Measurements from ENCODE around the gene NWD2.

The NWD2 gene

DNA sequence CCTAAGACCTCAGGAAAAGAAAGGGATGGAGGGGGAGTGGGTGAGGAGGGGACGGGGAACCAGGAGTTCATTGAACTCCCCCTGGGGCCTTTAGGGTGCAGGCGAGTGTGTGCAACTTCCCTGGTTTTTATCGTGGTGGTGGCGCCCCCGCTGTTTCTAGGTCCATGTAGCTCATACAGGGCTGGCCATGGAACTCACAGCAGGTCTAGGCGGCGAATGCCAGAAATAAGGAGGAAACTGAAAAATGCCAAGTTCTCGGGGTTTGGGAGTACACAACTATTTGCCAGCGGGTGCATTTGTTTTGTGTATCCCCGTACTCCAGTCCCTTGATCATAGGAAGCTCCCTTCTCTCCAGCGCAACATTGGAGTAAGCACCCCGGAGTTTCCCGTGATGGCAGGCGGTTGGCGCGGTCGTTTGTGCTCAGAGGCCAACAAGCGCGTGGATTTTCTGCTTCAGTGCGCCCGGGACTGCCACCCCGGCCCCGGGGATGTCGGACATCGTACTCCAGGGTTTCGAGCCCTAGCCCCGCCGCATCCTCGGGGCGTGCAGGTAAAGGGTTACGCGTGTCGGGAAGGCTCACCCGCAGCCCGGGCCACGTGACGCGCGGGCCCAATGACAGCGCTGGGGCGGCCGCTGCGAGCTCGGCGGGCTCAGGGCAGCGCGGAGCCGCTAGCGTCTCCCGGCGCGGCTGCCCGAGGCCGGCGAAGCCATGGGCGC lies 208.9 kb downstream of the NWD2 start (continued):
- TF ChIP-seq, protein P1, sequence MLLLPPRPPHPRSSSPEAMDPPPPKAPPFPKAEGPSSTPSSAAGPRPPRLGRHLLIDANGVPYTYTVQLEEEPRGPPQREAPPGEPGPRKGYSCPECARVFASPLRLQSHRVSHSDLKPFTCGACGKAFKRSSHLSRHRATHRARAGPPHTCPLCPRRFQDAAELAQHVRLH (tag by site-specific recombination; IDR thresholded peaks at IDR 0.05) = no peak

DNA sequence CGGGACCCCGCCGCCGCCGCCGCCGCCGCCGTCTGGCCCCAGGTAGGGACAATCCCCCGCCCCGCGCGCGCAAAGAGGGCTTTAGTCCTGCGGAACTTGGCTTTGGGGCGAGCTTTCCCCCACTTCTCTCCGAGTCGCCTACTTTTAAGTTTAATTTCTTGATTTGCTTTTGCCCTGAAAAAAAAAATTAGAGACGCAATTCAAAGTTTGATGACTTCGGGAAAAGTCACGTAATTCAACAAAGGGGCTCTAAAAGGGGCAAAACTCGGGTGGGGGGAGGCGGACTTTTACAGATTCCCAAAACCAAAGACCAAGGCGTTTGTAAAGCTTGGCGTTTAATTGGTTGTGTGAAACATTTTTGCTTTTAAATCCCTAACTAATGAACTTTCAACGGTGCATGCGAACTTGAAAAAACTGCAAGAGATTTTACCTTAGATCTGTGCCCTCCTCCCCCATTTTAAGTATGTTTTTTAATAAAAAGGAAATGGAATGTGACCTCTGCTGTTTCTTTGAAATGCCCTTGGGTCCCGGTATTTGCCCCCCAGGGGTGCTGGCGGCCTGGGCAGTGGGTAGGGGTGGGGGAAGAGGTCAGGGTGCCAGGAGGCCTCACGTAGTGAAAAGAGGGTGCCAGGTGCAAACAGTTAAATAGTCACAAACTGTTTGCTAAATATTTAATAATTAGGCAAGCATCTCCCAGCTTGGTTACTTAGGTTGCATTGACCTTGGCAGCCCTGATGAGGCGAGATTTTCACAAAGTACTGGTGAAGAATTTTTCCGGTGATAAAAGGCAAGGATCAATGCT lies 209.7 kb downstream of the NWD2 start:
- POLR2A ChIA-PET = interaction anchor here (1.3 to 1.7 kb wide), 2 partner anchors 11 to 347 kb away, joined by 3 to 7 read pairs; no protein-coding TSS in a partner anchor
- CTCF ChIA-PET = interaction anchor here (0.6 to 4.3 kb wide), 17 partner anchors 11 to 348 kb away, joined by 3 to 25 read pairs (median 3); no protein-coding TSS in a partner anchor

DNA sequence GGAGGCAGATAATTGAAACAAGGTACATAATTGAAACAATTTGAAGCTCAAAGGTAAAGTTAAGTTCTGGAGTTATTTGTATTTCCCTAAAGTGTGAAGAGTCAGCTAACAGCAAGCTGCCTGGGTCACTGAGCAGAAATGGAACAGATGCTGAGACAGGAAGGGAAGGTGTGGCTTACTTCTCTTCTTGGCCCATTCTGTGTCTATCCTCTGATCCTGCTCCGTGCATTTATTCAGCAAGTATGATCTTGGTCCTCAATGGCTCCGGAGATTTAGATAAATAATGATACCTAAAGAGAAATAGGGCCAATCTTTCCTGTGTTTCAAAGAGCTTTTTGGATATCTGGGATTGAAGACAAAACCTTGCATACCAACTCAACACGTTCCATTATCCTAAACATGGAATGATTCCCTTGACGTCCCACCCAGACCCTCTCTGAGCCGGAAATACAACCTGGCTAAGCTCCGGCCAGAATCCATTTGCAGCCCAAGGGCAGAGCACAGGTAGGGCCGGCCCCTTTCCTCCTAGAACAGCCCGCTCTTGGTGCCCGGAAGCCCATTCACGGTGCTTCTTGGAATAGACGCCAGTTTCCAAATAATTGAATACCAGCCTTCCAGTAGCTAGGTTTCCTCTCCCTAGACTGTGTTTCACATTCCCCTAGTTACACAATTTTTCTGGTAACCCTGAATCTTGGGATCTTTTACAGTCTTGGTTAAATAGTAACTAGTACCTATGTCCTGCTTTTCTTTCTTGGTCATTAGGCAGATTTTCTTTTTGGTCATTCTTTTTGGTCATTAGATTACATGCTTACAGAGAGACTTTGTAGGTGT lies 211.0 kb downstream of the NWD2 start:
- Histone ChIP-seq H3K27ac (ENCODE audit: extremely low read depth, low read depth, low read length) (no peak overlapping the region), H3K36me3 (ENCODE audit: control insufficient read depth in 2 of 2, insufficient read depth in 1 of 2, low read length in 2 of 2) (no peaks in the 10 kb centered on the region), H3K4me3 (ENCODE audit: low read depth, low read length) (no peak overlapping the region), H3K4me1 (ENCODE audit: control insufficient read depth, insufficient read depth, low read length) (no peaks in the 10 kb centered on the region; the same call in 1 of the 2 replicates), H3K9me3 (ENCODE audit: control insufficient read depth, insufficient read depth, low read depth, low read length) (no peaks in the 10 kb centered on the region)
- ChIA-PET CTCF (interaction anchor here (4.3 kb wide), 1 partner anchor 111 kb away, joined by 25 read pairs; no protein-coding TSS in a partner anchor), POLR2A (no interaction called here)
- TF ChIP-seq, protein P2, sequence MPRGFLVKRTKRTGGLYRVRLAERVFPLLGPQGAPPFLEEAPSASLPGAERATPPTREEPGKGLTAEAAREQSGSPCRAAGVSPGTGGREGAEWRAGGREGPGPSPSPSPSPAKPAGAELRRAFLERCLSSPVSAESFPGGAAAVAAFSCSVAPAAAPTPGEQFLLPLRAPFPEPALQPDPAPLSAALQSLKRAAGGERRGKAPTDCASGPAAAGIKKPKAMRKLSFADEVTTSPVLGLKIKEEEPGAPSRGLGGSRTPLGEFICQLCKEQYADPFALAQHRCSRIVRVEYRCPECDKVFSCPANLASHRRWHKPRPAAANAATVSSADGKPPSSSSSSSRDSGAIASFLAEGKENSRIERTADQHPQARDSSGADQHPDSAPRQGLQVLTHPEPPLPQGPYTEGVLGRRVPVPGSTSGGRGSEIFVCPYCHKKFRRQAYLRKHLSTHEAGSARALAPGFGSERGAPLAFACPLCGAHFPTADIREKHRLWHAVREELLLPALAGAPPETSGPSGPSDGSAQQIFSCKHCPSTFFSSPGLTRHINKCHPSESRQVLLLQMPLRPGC (tag by site-specific recombination; IDR thresholded peaks at IDR 0.05) = no peak
- TF ChIP-seq ZNF658 (tag by site-specific recombination; IDR thresholded peaks at IDR 0.05) (no peak), ZNF24 (tag by site-specific recombination; IDR thresholded peaks at IDR 0.05) (no peak), ZFP41 (tag by site-specific recombination; IDR thresholded peaks at IDR 0.05; ENCODE audit: borderline replicate concordance) (no peak), HOXA7 (CRISPR knock-in tag; IDR thresholded peaks at IDR 0.05; ENCODE audit: borderline replicate concordance) (no peak), GLI2 (tag by site-specific recombination; IDR thresholded peaks at IDR 0.05; ENCODE audit: borderline replicate concordance, low read depth) (no peak)
- TF ChIP-seq, protein P3, sequence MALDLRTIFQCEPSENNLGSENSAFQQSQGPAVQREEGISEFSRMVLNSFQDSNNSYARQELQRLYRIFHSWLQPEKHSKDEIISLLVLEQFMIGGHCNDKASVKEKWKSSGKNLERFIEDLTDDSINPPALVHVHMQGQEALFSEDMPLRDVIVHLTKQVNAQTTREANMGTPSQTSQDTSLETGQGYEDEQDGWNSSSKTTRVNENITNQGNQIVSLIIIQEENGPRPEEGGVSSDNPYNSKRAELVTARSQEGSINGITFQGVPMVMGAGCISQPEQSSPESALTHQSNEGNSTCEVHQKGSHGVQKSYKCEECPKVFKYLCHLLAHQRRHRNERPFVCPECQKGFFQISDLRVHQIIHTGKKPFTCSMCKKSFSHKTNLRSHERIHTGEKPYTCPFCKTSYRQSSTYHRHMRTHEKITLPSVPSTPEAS (tag by site-specific recombination; IDR thresholded peaks at IDR 0.05) = no peak
- TF ChIP-seq, protein P4, sequence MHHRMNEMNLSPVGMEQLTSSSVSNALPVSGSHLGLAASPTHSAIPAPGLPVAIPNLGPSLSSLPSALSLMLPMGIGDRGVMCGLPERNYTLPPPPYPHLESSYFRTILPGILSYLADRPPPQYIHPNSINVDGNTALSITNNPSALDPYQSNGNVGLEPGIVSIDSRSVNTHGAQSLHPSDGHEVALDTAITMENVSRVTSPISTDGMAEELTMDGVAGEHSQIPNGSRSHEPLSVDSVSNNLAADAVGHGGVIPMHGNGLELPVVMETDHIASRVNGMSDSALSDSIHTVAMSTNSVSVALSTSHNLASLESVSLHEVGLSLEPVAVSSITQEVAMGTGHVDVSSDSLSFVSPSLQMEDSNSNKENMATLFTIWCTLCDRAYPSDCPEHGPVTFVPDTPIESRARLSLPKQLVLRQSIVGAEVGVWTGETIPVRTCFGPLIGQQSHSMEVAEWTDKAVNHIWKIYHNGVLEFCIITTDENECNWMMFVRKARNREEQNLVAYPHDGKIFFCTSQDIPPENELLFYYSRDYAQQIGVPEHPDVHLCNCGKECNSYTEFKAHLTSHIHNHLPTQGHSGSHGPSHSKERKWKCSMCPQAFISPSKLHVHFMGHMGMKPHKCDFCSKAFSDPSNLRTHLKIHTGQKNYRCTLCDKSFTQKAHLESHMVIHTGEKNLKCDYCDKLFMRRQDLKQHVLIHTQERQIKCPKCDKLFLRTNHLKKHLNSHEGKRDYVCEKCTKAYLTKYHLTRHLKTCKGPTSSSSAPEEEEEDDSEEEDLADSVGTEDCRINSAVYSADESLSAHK (tag by site-specific recombination; IDR thresholded peaks at IDR 0.05) = no peak
- TF ChIP-seq, protein P5, sequence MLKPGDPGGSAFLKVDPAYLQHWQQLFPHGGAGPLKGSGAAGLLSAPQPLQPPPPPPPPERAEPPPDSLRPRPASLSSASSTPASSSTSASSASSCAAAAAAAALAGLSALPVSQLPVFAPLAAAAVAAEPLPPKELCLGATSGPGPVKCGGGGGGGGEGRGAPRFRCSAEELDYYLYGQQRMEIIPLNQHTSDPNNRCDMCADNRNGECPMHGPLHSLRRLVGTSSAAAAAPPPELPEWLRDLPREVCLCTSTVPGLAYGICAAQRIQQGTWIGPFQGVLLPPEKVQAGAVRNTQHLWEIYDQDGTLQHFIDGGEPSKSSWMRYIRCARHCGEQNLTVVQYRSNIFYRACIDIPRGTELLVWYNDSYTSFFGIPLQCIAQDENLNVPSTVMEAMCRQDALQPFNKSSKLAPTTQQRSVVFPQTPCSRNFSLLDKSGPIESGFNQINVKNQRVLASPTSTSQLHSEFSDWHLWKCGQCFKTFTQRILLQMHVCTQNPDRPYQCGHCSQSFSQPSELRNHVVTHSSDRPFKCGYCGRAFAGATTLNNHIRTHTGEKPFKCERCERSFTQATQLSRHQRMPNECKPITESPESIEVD (tag by site-specific recombination; IDR thresholded peaks at IDR 0.05) = no peak

More for the DNA sequence above, 209.7 kb downstream of the NWD2 start:
- Histone ChIP-seq H3K4me3 (ENCODE audit: low read depth, low read length) (peak overlapping the region; percentile 39), H3K4me1 (ENCODE audit: control insufficient read depth, insufficient read depth, low read length) (no peaks in the 10 kb centered on the region; the same call in 1 of the 2 replicates), H3K36me3 (ENCODE audit: control insufficient read depth in 2 of 2, insufficient read depth in 1 of 2, low read length in 2 of 2) (no peaks in the 10 kb centered on the region), H3K9me3 (ENCODE audit: control insufficient read depth, insufficient read depth, low read depth, low read length) (no peaks in the 10 kb centered on the region), H3K27ac (ENCODE audit: extremely low read depth, low read depth, low read length) (peak overlapping the region; percentile 32; the same call in 1 of the 2 replicates)
- TF ChIP-seq, protein P6, sequence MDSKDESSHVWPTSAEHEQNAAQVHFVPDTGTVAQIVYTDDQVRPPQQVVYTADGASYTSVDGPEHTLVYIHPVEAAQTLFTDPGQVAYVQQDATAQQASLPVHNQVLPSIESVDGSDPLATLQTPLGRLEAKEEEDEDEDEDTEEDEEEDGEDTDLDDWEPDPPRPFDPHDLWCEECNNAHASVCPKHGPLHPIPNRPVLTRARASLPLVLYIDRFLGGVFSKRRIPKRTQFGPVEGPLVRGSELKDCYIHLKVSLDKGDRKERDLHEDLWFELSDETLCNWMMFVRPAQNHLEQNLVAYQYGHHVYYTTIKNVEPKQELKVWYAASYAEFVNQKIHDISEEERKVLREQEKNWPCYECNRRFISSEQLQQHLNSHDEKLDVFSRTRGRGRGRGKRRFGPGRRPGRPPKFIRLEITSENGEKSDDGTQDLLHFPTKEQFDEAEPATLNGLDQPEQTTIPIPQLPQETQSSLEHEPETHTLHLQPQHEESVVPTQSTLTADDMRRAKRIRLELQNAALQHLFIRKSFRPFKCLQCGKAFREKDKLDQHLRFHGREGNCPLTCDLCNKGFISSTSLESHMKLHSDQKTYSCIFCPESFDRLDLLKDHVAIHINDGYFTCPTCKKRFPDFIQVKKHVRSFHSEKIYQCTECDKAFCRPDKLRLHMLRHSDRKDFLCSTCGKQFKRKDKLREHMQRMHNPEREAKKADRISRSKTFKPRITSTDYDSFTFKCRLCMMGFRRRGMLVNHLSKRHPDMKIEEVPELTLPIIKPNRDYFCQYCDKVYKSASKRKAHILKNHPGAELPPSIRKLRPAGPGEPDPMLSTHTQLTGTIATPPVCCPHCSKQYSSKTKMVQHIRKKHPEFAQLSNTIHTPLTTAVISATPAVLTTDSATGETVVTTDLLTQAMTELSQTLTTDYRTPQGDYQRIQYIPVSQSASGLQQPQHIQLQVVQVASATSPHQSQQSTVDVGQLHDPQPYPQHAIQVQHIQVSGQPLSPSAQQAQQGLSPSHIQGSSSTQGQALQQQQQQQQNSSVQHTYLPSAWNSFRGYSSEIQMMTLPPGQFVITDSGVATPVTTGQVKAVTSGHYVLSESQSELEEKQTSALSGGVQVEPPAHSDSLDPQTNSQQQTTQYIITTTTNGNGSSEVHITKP (tag by site-specific recombination; IDR thresholded peaks at IDR 0.05) = 0 out of 2 replicates have a peak, but pooled peaks have one; percentile 24
- TF ChIP-seq SETDB1 (IDR thresholded peaks at IDR 0.05; ENCODE audit: insufficient read length, low read length) (no peak), GLIS1 (tag by site-specific recombination; IDR thresholded peaks at IDR 0.05) (peak; percentile 13; the same call in 1 of the 2 replicates)
